H7 (cell line): Measurements from ENCODE around the gene CTNNBIP1. TPM values are rescaled to one million over a fixed set of nuclear protein-coding genes. Genes with fewer than 3 reads are reported as not detected.

Experiments used
- DNase-seq: peaks from one replicate; pipeline ENCODE4 v3.0.0; 2012
- H3K27me3 ChIP-seq: 2 replicates; pipeline ENCODE4 v1.6.0; 2011; ENCODE audit warnings: mild to moderate bottlenecking, low read length; ENCODE audit not compliant: control insufficient read depth, insufficient read depth
- H3K36me3 ChIP-seq: replicated peaks from 2 replicates; pipeline ENCODE4 v1.5.1; 2011; ENCODE audit warnings: low read length; ENCODE audit not compliant: control insufficient read depth, insufficient read depth
- H3K4me3 ChIP-seq: 2 replicates; pipeline ENCODE4 v1.5.1; 2011; ENCODE audit warnings: low read depth, mild to moderate bottlenecking, control low read depth, low read length, moderate library complexity; ENCODE audit not compliant: insufficient read depth
- total RNA-seq: library from RNA; depleted of rRNA; stranded (reverse); fragments of >200 nt; shearing (Covaris generic); gene quantifications from 2 replicates; pipeline ENCODE4 v1.2.3, GENCODE V29; 2014

The CTNNBIP1 gene
- total RNA-seq, 1 experiment from 2014 or later = 78.8 TPM

GRCh38 chr1:9827558-9828185 is 82.4 kb downstream of the CTNNBIP1 start:
- Histone ChIP-seq H3K27me3 (peaks cover 10% of the 10 kb centered on the region), H3K36me3 (no peaks in the 10 kb centered on the region), H3K4me3 (no peak overlapping the region)
- peak; percentile 73 for DNase-seq

- Histone ChIP-seq H3K27me3 (peaks cover 10% of the 10 kb centered on the region), H3K4me3 (no peak overlapping the region), H3K36me3 (no peaks in the 10 kb centered on the region)
- no peak for DNase-seq
Measured at GRCh38 chr1:9826616-9827015, 83.5 kb downstream of the CTNNBIP1 start.

- Histone ChIP-seq H3K36me3 (no peaks in the 10 kb centered on the region), H3K4me3 (no peak overlapping the region), H3K27me3 (peaks cover 10% of the 10 kb centered on the region)
- no peak for DNase-seq
Measured at GRCh38 chr1:9826087-9826486, 84.0 kb downstream of the CTNNBIP1 start.

- Histone ChIP-seq H3K36me3 (no peaks in the 10 kb centered on the region), H3K4me3 (peak overlapping the region; percentile 19; the same call in 1 of the 2 replicates), H3K27me3 (peaks cover 10% of the 10 kb centered on the region)
- peak; percentile 80 for DNase-seq
Measured at GRCh38 chr1:9825093-9826074, 84.7 kb downstream of the CTNNBIP1 start.

- Histone ChIP-seq H3K4me3 (peak overlapping the region; percentile 68), H3K27me3 (peaks cover 10% of the 10 kb centered on the region), H3K36me3 (no peaks in the 10 kb centered on the region)
- no peak for DNase-seq
Measured at GRCh38 chr1:9824702-9825089, 85.4 kb downstream of the CTNNBIP1 start.

GRCh38 chr1:9823943-9824701 is 85.9 kb downstream of the CTNNBIP1 start, which contains the start of gene CLSTN1:
TSS of gene CLSTN1 (minus strand) at chr1:9823965. CDS start at chr1:9823733, 232 bp downstream.
- peak; percentile 100 for DNase-seq
- Histone ChIP-seq H3K4me3 (peak within 1 kb of the TSS; percentile 94), H3K36me3 (no peaks in the 10 kb centered on the region), H3K27me3 (peaks cover 10% of the 10 kb centered on the region)

- Histone ChIP-seq H3K27me3 (peaks cover 10% of the 10 kb centered on the region), H3K4me3 (peak overlapping the region; percentile 94), H3K36me3 (no peaks in the 10 kb centered on the region)
- no peak for DNase-seq
Measured at GRCh38 chr1:9823693-9823942, 86.5 kb downstream of the CTNNBIP1 start.

GRCh38 chr1:9822897-9823692 is 87.0 kb downstream of the CTNNBIP1 start:
- Histone ChIP-seq H3K27me3 (peaks cover 10% of the 10 kb centered on the region), H3K36me3 (no peaks in the 10 kb centered on the region), H3K4me3 (peak overlapping the region; percentile 94)
- DNase-seq = peak; percentile 76

- no peaks in the 10 kb centered on the region for H3K36me3 ChIP-seq
- H3K4me3 ChIP-seq = peak overlapping the region; percentile 94
- DNase-seq = no peak
- H3K27me3 ChIP-seq = peaks cover 10% of the 10 kb centered on the region
Measured at GRCh38 chr1:9822490-9822889, 87.6 kb downstream of the CTNNBIP1 start.

- DNase-seq = no peak
- Histone ChIP-seq H3K27me3 (peaks cover 10% of the 10 kb centered on the region), H3K4me3 (no peak overlapping the region)
Measured at GRCh38 chr1:9821710-9822109, 88.4 kb downstream of the CTNNBIP1 start.

GRCh38 chr1:9820521-9820920 is 89.5 kb downstream of the CTNNBIP1 start:
- peaks cover 10% of the 10 kb centered on the region for H3K27me3 ChIP-seq
- H3K36me3 ChIP-seq = no peaks in the 10 kb centered on the region
- no peak for DNase-seq
- H3K4me3 ChIP-seq = no peak overlapping the region

More at GRCh38 chr1:9821710-9822109, 88.4 kb downstream of the CTNNBIP1 start:
- no peaks in the 10 kb centered on the region for H3K36me3 ChIP-seq

- Histone ChIP-seq H3K4me3 (no peak overlapping the region), H3K27me3 (no peaks in the 10 kb centered on the region), H3K36me3 (no peaks in the 10 kb centered on the region)
- no peak for DNase-seq
Measured at GRCh38 chr1:9817734-9818133, 92.3 kb downstream of the CTNNBIP1 start.

- H3K27me3 ChIP-seq = no peaks in the 10 kb centered on the region
- H3K4me3 ChIP-seq = no peak overlapping the region
- no peaks in the 10 kb centered on the region for H3K36me3 ChIP-seq
- no peak for DNase-seq
Measured at GRCh38 chr1:9816199-9816598, 93.9 kb downstream of the CTNNBIP1 start.

- Histone ChIP-seq H3K36me3 (no peaks in the 10 kb centered on the region), H3K27me3 (no peaks in the 10 kb centered on the region), H3K4me3 (no peak overlapping the region)
- no peak for DNase-seq
Measured at GRCh38 chr1:9815150-9815549, 94.9 kb downstream of the CTNNBIP1 start.
